OCI-LY1 (cell line): ENCODE data around the gene HMGB1.

Experiments
- CTCF ChIP-seq: fragments of 200-600 bp; sonication (generic), shearing (Covaris generic); IDR thresholded peaks from 2 replicates; pipeline ENCODE4 v1.5.1; 2017; ENCODE audit warnings: mild to moderate bottlenecking, antibody characterized with exemption, low read length, moderate library complexity, mixed read lengths
- EZH2 ChIP-seq: fragments of 200-600 bp; sonication (generic), shearing (Covaris generic); IDR thresholded peaks from 2 replicates; pipeline ENCODE4 v1.8.0; 2017; ENCODE audit warnings: borderline replicate concordance, mixed run types, mild to moderate bottlenecking, antibody characterized with exemption, low read length, moderate library complexity, mixed read lengths

GRCh38 chr13:30499338-30499737 lies 33.6 kb upstream of the HMGB1 start:
- TF ChIP-seq EZH2 (no peak), CTCF (no peak)
